Loucy (cell line): ENCODE data around the gene P2RY8.
"Not testable (repeated sequence)": the region's sequence is repeated elsewhere in the genome, so short reads cannot be mapped to it uniquely, and the experiment has no call there.

ENCODE experiments used
- H2AFZ ChIP-seq: fragments of 200-600 bp; sonication (generic); 2 replicates; pipeline ENCODE4 v1.6.0; 2016; ENCODE audit warnings: antibody characterized with exemption, mild to moderate bottlenecking, low read length, moderate library complexity
- H3F3A ChIP-seq: fragments of 200-600 bp; 2 replicates; pipeline ENCODE4 v1.6.0; 2016; ENCODE audit warnings: antibody characterized with exemption, low read depth, mild to moderate bottlenecking
- H3K27me3 ChIP-seq: fragments of 200-600 bp; sonication (generic); 2 replicates; pipeline ENCODE4 v1.6.1; 2014; ENCODE audit warnings: low read length, mild to moderate bottlenecking; ENCODE audit not compliant: insufficient read depth, poor library complexity, severe bottlenecking
- H3K36me3 ChIP-seq: fragments of 200-600 bp; sonication (generic); 2 replicates; pipeline ENCODE4 v1.6.1; 2016; ENCODE audit warnings: low read length; ENCODE audit not compliant: insufficient read depth
- H3K4me1 ChIP-seq: fragments of 200-600 bp; sonication (generic); 2 replicates; pipeline ENCODE4 v1.5.1; 2014; ENCODE audit warnings: low read length, mild to moderate bottlenecking; ENCODE audit not compliant: insufficient read depth, poor library complexity, severe bottlenecking
- H3K4me2 ChIP-seq: fragments of 200-600 bp; sonication (generic); 2 replicates; pipeline ENCODE4 v1.6.0; 2014; ENCODE audit warnings: antibody characterized with exemption, low read length, low read depth, mild to moderate bottlenecking; ENCODE audit not compliant: poor library complexity, severe bottlenecking
- H3K4me3 ChIP-seq: fragments of 200-600 bp; sonication (generic); 2 replicates; pipeline ENCODE4 v1.5.1; 2014; ENCODE audit warnings: low read length, mild to moderate bottlenecking, mixed read lengths; ENCODE audit not compliant: poor library complexity, severe bottlenecking
- H3K79me2 ChIP-seq: fragments of 200-600 bp; sonication (generic); 2 replicates; pipeline ENCODE4 v1.6.1; 2014; ENCODE audit warnings: low read length; ENCODE audit not compliant: insufficient read depth
- H3K9ac ChIP-seq: fragments of 200-600 bp; sonication (generic); 2 replicates; pipeline ENCODE4 v1.6.0; 2014; ENCODE audit warnings: mild to moderate bottlenecking, low read depth, low read length, moderate library complexity; ENCODE audit not compliant: poor library complexity, severe bottlenecking
- H3K9me2 ChIP-seq: fragments of 200-600 bp; sonication (generic); replicated peaks from 2 replicates; pipeline ENCODE4 v1.6.1; 2016; ENCODE audit warnings: low read depth, low read length, mixed read lengths
- H3K9me3 ChIP-seq: fragments of 200-600 bp; sonication (generic); 2 replicates; pipeline ENCODE4 v1.6.1; 2014; ENCODE audit warnings: mild to moderate bottlenecking, antibody characterized with exemption, low read length, low read depth; ENCODE audit not compliant: insufficient read depth
- H4K20me1 ChIP-seq: fragments of 200-600 bp; sonication (generic); 2 replicates; pipeline ENCODE4 v1.6.0; 2014; ENCODE audit warnings: antibody characterized with exemption, low read length, mild to moderate bottlenecking; ENCODE audit not compliant: insufficient read depth, poor library complexity, severe bottlenecking
- EZH2phosphoT487 ChIP-seq: fragments of 200-600 bp; IDR thresholded peaks from 2 replicates; pipeline ENCODE4 v1.6.1; 2018; ENCODE audit warnings: antibody characterized with exemption, mild to moderate bottlenecking, moderate library complexity, borderline replicate concordance
- TF ChIP-seq, protein P1 (sequence below): fragments of 200-600 bp; sonication (generic); conservative IDR thresholded peaks from 2 replicates; pipeline ENCODE4 v1.5.1; 2014; ENCODE audit warnings: mild to moderate bottlenecking, antibody characterized with exemption, low read length

Gene P2RY8

DNA sequence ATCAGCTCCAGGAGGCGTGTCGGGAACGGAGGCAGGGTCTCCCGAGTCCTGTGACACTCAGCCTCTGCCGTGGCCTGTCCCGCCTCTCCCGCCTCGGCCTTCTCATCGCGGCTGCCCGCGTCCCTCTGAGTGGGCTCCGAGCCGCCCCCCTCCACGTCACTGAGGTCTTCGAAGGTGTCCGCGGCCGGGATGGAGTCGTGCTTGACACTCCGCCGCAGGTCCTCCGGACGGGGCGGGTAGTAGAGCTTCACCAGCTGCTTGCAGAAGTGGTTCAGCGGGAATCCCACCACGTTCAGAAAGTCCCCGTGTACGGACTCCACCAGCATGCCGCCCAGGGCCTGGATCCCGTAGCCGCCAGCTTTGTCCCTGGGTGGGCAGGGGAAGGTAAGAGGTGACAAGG is 109.2 kb downstream of the P2RY8 start:
- Histone ChIP-seq H3K9ac (no peak overlapping the region), H2AFZ (no peak overlapping the region), H3K27me3 (no peaks in the 10 kb centered on the region), H3K79me2 (no peaks in the 10 kb centered on the region), H3K36me3 (no peaks in the 10 kb centered on the region), H3K4me3 (no peak overlapping the region), H3K9me3 (no peaks in the 10 kb centered on the region), H3K9me2 (no peaks in the 10 kb centered on the region), H3F3A (no peaks in the 10 kb centered on the region), H3K4me1 (no peaks in the 10 kb centered on the region), H4K20me1 (no peaks in the 10 kb centered on the region), H3K4me2 (no peak overlapping the region)
- TF ChIP-seq, protein P1, sequence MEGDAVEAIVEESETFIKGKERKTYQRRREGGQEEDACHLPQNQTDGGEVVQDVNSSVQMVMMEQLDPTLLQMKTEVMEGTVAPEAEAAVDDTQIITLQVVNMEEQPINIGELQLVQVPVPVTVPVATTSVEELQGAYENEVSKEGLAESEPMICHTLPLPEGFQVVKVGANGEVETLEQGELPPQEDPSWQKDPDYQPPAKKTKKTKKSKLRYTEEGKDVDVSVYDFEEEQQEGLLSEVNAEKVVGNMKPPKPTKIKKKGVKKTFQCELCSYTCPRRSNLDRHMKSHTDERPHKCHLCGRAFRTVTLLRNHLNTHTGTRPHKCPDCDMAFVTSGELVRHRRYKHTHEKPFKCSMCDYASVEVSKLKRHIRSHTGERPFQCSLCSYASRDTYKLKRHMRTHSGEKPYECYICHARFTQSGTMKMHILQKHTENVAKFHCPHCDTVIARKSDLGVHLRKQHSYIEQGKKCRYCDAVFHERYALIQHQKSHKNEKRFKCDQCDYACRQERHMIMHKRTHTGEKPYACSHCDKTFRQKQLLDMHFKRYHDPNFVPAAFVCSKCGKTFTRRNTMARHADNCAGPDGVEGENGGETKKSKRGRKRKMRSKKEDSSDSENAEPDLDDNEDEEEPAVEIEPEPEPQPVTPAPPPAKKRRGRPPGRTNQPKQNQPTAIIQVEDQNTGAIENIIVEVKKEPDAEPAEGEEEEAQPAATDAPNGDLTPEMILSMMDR, result no peak
- no peak for TF ChIP-seq EZH2phosphoT487

DNA sequence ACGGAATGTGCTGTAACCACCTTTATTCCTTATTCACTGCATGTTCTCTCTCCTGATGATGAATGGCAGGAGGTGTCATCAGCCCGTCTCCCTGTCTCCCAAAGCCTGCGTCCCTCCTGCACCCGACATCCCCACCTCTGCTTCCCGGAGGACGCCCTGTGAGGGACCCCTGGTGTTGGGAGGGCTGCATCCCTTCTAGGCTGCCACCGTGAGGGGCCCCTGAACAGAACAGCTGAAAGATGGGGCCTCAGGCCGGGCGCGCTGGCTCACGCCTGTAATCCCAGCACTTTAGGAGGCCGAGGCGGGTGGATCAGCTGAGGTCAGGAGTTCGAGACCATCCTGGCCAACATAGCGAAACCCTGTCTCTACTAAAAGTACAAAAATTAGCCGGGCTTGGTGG is 110.7 kb downstream of the P2RY8 start:
- not testable (repeated sequence) for H4K20me1 ChIP-seq, H3K36me3 ChIP-seq, H3K27me3 ChIP-seq, H3K9ac ChIP-seq, H3K79me2 ChIP-seq, H3K4me3 ChIP-seq, H3K4me1 ChIP-seq, H3K9me3 ChIP-seq, H3K4me2 ChIP-seq, H3K9me2 ChIP-seq, H3F3A ChIP-seq, H2AFZ ChIP-seq

DNA sequence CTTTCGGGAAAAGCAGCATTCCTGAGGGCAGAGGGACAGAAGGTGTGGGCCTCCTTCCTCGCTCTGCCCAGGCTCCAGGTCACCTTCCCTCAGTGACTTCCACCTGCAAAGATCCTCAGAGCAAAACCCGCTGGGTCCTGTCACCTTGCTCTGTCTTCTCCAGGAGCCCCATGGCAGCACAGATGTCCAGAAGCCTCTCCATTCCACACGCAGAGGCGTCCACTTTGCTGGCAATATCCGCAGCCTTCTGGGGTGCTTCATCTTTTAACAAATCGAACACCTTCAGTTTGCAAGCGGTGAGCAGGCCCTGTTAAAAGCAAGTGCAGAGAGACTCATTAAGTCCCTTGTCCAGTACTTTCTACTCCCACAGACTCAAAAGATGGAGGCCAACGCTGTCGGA is 111.6 kb downstream of the P2RY8 start:
- H3K79me2 ChIP-seq, result no peaks in the 10 kb centered on the region
- no peaks in the 10 kb centered on the region for H3K9me2 ChIP-seq
- no peaks in the 10 kb centered on the region for H3F3A ChIP-seq
- peaks cover 6% of the 10 kb centered on the region; the same call in 1 of the 2 replicates for H3K36me3 ChIP-seq
- H3K9me3 ChIP-seq, result peaks cover 7% of the 10 kb centered on the region; the same call in 1 of the 2 replicates
- H4K20me1 ChIP-seq, result no peaks in the 10 kb centered on the region
- TF ChIP-seq EZH2phosphoT487, result no peak
- TF ChIP-seq, protein P1, result no peak
- no peak overlapping the region for H2AFZ ChIP-seq
- H3K4me1 ChIP-seq, result no peaks in the 10 kb centered on the region
- H3K27me3 ChIP-seq, result no peaks in the 10 kb centered on the region
- no peak overlapping the region for H3K4me3 ChIP-seq
- no peak overlapping the region for H3K4me2 ChIP-seq
- H3K9ac ChIP-seq, result no peak overlapping the region

DNA sequence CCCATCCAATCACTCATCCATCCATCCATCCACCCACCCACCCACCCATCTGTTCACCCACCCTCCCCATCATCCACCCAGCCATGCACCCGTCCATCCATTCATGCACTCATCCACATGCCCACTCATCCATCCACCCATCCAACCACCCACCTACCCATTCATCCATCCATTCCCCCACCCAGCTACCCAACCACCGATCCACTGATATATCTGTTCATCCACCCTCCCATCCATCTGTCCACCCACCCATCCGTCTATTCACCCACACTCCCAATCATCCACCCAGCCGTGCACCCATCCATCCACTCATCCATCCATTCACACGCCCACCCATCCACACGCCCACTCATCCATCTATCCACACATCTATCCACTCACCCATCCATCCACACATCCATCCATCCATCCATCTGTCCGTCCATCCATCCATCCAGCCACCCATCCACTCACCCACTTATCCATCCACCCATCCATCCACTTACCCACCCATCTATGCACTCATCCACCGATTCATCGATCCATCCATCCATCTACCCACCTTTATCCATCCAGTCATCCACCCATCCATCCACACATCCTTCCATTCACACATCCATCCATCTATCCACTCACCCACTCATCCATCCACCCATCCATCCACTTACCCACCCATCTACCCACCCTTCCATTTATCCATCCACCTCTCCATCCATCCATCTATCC is 112.7 kb downstream of the P2RY8 start:
- no peaks in the 10 kb centered on the region for H3K27me3 ChIP-seq
- no peaks in the 10 kb centered on the region for H3K9me2 ChIP-seq
- no peak overlapping the region for H3K4me3 ChIP-seq
- H3K9me3 ChIP-seq, result peaks cover 7% of the 10 kb centered on the region; the same call in 1 of the 2 replicates
- no peaks in the 10 kb centered on the region for H4K20me1 ChIP-seq
- TF ChIP-seq, protein P1, result no peak
- no peak for TF ChIP-seq EZH2phosphoT487
- H3F3A ChIP-seq, result no peaks in the 10 kb centered on the region
- no peak overlapping the region for H3K9ac ChIP-seq
- no peak overlapping the region for H3K4me2 ChIP-seq
- peaks cover 6% of the 10 kb centered on the region; the same call in 1 of the 2 replicates for H3K36me3 ChIP-seq
- no peaks in the 10 kb centered on the region for H3K4me1 ChIP-seq
- no peaks in the 10 kb centered on the region for H3K79me2 ChIP-seq
- H2AFZ ChIP-seq, result no peak overlapping the region
